Measurements from ENCODE around the gene ABAT.
"Not testable (repeated sequence)": the region's sequence is repeated elsewhere in the genome, so short reads cannot be mapped to it uniquely, and the experiment has no call there.

Gene ABAT

GRCh38 chr16:8718851-8719680 is 44.6 kb downstream of the ABAT start:
- DNase-seq = peak; percentile 56

DNA sequence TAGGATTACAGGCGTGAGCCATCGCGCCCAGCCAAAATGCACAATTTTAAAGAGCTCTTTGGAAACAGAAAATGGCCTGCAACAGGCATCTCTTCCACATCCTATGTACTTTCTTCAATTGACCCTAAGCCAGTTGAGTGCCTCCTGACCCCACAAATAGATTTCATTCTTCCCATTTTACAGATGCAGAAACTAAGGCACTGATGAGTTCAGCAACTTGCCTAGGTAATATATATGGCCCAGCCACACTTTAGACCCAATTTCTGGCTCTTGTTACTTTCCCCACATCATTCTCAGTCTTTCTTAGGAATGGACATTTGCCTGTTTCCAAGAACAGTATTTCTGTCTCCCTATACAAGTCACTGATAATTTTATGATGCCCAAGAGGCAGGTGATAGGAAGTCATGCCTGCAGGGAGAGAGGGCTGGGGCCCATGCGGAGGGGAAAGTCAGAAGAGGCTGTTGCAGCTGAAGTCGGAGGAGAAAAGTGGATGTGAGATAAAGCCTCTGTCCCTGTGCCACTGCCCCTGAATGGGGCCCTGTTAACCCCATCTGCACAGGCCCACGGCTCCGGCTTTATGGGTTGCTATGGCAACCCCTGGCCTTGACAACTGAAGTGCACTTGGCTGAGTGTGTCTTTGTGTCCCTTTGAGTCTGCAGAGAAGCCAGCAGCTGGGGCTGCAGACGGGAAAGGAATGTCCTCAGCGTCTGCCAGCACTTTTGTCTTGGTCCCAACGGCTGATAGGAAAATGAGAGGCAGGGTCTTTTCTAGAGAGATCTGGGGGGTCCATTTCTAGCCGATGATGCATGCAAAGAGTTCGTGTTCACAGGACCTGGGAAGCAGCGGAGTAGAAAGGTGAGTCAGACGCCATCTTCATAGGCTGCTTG is 45.9 kb downstream of the ABAT start:
- DNase-seq = peak; percentile 96

DNA sequence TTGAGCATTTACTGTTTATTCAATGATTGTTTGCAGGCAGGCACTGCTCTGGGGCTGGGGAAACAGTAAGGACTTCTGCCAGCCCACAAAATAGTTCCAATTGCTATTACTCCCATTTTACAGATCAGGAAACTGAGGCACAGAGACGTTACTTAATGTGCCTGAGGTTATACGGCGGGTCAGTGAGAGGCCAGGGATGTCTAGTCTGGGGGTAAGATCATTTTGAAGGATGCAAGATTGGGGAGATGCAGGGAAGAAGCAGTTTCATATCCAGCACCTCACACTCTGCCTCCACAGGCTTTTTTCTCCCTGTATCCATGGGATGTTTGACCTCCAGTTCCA is 46.5 kb downstream of the ABAT start:
- no peak for DNase-seq

- peak; percentile 49 for DNase-seq
Measured at GRCh38 chr16:8721336-8722024, 47.1 kb downstream of the ABAT start.

DNA sequence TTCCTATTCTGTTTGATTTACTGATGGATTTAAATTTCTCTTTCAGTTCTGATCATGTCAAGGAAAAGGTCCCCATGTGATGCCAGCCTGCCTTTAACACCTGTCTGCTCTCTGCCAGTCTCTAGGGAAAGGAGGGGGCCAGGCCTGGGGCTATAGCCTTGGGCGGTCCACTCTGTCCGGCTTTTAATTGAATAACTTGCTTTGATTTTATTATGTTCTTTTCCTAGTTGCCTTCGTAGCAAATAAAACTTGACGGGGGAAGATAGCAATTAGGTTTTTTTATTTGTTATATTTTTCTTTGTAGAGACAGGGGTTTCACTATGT is 47.6 kb downstream of the ABAT start:
- no peak for DNase-seq

DNA sequence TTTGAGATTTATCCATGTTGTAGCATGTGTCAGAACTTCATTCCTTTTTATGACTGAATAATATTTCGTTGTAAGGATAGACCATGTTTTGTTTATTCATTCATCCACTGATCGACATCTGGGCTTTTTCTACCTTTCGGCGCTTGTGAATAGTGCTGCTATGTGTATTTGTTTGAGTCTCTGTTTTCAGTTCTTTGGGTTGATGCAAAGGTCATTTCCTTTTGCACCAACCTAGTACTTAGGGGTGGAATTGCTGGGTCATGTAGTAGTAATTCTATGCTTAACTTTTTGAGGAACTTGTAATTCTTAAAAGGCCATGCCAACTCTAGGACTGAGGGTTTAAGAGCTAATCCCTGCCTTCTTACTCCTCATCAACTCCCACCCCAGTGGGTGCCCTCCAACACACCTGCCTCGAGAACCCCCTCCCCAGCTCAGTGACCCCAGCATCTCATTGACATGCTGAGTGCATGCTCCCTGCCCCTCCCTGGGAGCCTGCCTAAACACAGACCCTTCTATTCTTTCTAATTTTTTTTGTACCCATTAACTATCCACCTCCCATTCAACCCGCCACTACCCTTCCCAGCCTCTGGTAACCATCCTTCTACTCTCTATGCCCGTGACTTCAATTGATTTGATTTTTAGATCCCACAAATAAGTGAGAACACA is 51.2 kb downstream of the ABAT start:
- DNase-seq = no peak

- no peak for DNase-seq
Measured at GRCh38 chr16:8727131-8727806, 52.9 kb downstream of the ABAT start.

GRCh38 chr16:8727857-8728618 is 53.6 kb downstream of the ABAT start:
- DNase-seq = no peak

- DNase-seq = no peak
Measured at GRCh38 chr16:8729779-8730334, 55.4 kb downstream of the ABAT start.

- no peak for DNase-seq
Measured at GRCh38 chr16:8730335-8730915, 56.0 kb downstream of the ABAT start.

DNA sequence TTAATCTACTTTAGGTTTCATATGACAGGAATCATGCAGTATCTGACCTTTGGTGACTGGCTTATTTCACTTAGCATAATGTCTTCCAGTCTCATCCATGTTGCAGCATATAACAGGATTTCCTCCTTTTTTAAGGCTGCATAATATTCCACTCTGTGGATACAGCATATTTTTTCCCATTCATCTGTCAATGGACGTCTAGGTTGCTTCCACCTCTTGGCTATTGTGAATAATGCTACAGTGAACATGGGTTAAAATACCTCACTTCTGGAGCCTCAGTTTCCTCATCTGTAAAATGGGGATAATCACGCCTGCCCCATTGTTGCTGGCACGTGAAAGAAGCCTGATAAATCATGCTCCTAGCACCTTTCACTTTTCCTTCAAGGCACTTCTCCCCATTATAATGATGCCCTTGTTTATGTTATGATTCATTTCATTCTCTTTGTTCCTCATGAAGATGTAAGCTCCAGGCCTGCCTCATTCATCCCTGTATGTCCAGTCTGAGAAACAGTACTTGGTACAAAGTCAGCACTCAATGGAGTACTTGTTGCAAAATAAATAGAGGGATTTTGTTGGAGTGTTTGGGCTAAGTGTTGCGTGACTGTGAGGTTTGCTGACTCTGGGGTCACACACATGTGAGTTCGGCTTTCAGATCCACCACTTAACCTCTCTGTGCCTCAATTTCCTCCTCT is 59.6 kb downstream of the ABAT start:
- DNase-seq = peak; percentile 93

DNA sequence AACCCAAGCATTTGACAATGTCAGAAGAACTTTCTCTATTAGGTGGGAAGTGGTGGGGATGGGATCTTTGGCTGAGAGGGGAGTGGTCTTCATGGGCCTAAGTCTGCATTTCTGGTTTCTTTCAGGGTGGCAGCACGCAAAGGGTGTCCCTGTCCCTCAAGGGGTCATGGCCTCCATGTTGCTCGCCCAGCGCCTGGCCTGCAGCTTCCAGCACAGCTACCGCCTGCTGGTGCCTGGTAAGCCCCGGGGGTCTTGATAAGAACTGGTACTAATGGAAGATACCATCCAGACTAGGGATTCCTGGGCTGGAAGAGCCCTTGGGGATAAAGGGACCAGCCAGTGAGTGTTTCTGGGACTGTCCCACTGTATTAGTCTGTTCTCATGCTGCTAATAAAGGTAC is 61.2 kb downstream of the ABAT start:
- no peak for DNase-seq

GRCh38 chr16:8736123-8736668 is 61.8 kb downstream of the ABAT start:
- DNase-seq = peak; percentile 7

- no peak for DNase-seq
Measured at GRCh38 chr16:8739151-8739550, 64.7 kb downstream of the ABAT start.

GRCh38 chr16:8739989-8740704 is 65.7 kb downstream of the ABAT start:
- DNase-seq = no peak

DNA sequence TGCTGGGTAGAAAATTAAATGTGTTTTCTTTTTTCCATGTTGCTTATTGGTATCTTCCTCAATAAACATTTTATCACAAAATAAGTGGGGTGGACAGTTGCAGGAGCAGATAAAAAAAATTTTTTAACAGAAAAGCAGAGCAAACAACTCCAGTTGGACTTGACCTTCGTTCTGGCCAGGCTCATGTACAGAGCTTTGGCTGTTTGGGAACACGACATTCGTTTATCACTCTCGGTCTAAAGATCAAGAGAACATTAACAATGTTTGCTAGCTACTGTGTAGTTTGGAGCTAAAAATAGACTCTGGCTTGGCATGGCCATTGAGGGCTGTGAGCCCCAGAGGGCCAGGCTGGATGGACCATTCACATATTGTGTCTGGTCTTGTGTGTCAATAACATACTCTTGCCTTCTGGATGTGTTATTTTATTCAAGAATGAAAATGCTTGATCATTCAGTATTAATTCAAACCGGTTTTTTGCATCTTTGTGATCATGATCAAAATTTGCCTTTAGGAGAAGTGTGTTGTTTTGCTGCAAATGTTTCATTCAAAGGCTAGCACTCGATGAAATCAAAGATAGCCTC is 66.4 kb downstream of the ABAT start:
- DNase-seq = peak; percentile 66

- DNase-seq = no peak
Measured at GRCh38 chr16:8741636-8742035, 67.2 kb downstream of the ABAT start.

GRCh38 chr16:8742068-8742467 is 67.7 kb downstream of the ABAT start:
- DNase-seq = no peak

- DNase-seq = not testable (repeated sequence)
Measured at GRCh38 chr16:8748944-8749343, 74.5 kb downstream of the ABAT start.

All from DMS53 (cell line).